WI38 (cell line): ENCODE data around the gene ATP6V0E2.

ENCODE experiments used
- H3K4me3 ChIP-seq: 2 replicates; pipeline ENCODE4 v1.5.1; 2011; ENCODE audit warnings: low read depth, mild to moderate bottlenecking, control low read depth, low read length
- TF ChIP-seq, protein P1 (sequence below): IDR thresholded peaks from 2 replicates; pipeline ENCODE4 v1.5.1; 2012; ENCODE audit warnings: low read depth, mild to moderate bottlenecking, control low read depth, low read length

ATP6V0E2 gene

DNA sequence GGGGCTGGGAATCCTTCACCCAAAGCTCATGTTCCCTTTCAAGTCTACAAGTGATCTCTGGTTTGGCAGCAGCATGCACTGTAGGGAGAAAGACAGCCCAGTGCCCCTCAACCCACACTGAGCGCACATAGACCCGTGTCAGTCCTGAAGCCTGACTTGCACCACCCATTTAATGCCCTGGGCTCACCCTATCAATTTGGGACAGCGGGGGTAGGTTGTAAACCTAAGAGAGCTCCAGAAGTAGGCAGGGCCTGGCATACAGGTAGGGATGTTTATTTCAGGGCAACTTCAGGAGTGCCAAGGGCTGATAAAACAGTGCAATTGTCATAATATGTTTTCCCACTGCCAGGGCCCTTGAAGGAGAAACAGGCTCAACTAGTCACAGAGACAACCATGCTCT, 3.5 kb upstream of the ATP6V0E2 start:
- H3K4me3 ChIP-seq, result no peak overlapping the region
- TF ChIP-seq, protein P1, sequence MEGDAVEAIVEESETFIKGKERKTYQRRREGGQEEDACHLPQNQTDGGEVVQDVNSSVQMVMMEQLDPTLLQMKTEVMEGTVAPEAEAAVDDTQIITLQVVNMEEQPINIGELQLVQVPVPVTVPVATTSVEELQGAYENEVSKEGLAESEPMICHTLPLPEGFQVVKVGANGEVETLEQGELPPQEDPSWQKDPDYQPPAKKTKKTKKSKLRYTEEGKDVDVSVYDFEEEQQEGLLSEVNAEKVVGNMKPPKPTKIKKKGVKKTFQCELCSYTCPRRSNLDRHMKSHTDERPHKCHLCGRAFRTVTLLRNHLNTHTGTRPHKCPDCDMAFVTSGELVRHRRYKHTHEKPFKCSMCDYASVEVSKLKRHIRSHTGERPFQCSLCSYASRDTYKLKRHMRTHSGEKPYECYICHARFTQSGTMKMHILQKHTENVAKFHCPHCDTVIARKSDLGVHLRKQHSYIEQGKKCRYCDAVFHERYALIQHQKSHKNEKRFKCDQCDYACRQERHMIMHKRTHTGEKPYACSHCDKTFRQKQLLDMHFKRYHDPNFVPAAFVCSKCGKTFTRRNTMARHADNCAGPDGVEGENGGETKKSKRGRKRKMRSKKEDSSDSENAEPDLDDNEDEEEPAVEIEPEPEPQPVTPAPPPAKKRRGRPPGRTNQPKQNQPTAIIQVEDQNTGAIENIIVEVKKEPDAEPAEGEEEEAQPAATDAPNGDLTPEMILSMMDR, result no peak

DNA sequence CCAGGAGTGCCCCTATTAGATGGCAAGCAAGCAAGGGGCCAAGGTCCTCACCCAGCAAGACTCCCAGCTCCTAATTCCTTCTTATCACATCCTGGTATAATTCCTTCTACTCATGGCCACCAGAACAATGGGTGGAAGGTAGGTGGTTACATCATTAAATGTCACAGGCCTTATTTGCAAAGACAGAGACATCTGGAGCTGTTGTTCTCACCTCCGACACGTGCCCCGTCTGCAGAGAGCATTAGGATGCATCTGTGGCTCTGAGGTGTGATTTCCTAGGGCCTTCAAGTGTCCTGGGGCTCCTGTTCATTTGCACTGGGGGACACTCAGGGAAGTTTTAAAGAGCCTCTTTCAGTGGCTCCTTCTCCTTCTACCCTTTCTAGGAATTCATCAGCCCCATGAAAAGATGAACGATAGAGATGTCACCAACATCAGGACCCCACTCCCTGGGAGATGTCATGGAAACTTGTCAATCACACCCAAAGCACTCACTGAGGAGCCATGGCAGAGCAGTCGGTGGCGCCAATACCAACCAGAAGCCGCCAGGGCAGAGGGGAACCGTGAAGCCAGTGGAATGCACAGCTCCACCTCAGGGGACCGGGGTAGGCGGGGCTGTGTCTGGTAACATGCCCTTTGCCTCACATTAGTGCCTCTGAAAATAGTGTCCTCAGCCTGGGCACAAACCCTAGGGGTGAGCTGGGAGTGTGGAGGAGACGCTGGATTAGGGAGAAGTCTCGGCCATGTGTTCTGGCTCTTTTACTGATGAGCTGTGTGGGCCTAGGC, 2.9 kb upstream of the ATP6V0E2 start:
- no peak overlapping the region for H3K4me3 ChIP-seq
- TF ChIP-seq, protein P1, result no peak

DNA sequence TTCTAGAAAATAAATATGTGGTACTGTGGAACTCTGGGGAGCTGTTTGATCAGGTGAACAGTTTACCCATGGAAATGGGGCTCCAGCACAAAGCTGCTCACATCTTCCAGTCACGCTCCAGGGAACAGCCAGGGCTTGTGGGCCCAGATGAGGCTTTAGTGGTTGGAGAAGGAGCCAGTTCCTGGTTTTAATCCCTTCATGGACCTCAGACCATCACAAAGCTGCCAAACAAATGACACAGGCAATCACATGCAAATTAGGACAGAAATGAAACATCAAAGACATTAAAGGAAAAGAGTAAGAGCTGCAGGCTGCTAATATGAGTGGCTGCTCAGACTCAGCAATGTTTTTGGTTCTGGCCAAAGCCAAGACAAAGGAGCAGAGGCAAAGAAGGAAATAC, 2.2 kb upstream of the ATP6V0E2 start:
- H3K4me3 ChIP-seq, result no peak overlapping the region
- TF ChIP-seq, protein P1, result no peak

DNA sequence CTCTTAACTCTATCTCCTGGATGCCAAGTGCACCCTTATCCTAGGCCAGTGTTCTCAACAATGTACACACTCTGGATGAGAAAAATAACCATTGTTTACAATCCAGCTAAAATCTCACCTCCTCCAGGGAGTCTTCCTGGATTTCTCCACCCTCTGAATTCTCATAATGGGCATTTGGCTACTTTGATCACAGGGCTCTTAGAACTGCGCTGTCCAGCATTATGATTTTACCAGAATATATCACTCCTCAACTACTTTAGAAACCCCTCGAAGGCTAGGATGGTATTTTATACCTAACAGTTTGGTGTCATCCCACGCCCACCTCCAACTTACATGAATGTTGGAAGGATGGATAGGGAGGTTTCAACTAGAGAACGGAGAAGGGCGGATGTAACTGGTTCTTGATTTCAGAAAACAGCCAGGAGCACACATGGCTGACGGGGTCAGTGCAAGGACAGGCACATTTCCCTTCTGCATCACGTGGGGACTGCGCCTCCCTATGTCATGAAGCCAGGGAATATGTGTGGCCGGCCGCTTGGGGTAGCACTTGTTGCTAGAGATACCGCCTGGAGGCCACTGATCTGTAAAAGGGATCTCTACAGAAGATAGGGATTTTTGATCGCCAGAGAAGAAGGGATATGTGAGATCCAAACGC, 1.2 kb upstream of the ATP6V0E2 start:
- TF ChIP-seq, protein P1, result no peak
- peak overlapping the region; percentile 75 for H3K4me3 ChIP-seq

DNA sequence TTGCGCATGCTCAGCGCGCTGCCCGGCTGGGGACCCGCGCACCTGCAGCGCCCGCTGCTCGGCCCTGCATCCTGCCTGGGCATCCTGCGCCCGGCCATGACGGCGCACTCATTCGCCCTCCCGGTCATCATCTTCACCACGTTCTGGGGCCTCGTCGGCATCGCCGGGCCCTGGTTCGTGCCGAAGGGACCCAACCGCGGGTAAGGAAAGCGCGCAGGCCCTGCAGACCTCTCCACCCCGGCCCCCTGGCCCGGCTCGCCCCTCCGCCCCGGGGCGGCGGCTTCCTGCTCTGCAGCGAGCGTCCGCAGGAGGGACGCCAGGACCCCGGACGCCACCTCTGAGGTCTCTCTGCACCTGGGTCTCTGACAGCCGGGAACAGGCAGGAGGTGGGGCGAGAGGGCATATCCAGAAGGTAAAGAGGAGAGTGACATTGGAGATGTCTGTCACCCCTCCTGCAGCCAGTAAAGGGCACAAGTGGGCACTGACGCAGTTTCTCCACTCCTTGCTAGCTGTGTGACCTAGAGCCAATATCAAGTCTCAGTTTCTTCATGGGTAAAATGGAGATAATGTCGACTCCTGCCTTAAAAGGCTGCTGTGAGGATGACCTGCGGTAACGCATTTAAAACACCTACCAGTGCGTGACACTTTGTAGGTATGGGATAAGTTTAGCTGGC, 338 bp downstream of the ATP6V0E2 start:
- TF ChIP-seq, protein P1, result no peak
- H3K4me3 ChIP-seq, result peak overlapping the region; percentile 75

DNA sequence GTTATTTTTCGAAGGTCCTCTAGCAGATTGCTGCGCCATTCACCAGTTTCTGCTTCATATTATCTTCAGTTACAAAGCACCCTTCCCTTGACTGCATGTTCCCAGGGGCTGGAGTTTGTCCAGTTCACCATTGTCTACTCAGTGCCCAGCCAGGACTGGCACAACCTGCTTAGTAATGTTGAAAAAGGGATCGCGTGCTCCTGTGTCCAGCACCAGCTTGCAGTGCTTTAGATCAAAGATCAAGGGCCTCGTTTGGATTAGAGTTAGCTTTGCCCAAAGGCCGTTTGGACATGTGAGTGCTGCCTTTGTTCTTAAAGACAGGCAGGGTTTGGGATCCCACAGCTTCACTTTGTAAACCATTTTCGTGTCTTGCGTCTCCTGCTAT, 867 bp downstream of the ATP6V0E2 start:
- TF ChIP-seq, protein P1, result no peak
- peak overlapping the region; percentile 75; the same call in 1 of the 2 replicates for H3K4me3 ChIP-seq

DNA sequence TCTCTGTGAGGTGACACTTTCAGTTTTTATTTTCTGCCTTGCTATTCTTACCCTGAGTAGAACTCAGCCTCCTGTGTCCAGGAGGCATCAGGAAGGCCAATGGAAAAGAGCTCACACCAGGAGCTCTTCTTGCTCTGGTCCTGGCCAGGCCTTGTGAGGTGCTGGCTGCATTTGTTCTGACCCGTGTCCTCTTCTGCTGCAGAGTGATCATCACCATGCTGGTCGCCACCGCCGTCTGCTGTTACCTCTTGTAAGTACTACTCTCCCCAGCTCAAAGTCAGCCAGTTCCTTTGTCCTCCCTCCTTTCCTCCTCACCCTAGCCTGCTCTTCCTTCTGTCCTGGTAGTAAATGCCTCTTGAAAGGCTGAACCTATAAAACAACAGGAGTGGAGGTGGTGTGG, 1.6 kb downstream of the ATP6V0E2 start:
- TF ChIP-seq, protein P1, result no peak
- no peak overlapping the region for H3K4me3 ChIP-seq
